SIG-M5 treated with dmso at 0.1 percent for 504 hours (cell line): ENCODE data around the gene AP1G1.

Source experiments
- DNase-seq: peaks from one replicate; lab custom pipeline; 2025; ENCODE audit not compliant: unreplicated experiment; lab: John Stamatoyannopoulos, UW

Gene AP1G1

DNA sequence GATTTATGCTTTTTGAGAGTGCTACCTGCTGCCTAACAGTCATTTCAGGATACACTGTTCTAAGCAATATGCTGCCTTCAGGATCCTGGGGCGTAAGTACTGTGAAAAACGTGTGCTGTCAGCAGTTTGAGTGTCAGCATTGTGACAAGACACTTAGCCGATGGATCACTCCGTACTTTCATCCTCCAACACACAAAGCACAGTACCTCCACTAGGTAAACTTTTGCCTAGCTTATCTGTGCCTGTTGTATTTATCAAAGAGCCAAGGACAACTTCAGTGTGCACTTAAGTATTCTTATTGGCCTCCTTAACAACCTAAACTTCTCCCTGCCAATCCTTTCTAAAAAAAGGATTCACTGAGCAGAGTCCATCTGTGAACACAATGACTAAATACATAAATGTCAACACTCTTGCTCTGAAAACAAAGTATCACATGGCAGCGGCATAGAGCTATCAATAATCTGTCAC, 50.3 kb downstream of the AP1G1 start:
- no peak for DNase-seq

DNA sequence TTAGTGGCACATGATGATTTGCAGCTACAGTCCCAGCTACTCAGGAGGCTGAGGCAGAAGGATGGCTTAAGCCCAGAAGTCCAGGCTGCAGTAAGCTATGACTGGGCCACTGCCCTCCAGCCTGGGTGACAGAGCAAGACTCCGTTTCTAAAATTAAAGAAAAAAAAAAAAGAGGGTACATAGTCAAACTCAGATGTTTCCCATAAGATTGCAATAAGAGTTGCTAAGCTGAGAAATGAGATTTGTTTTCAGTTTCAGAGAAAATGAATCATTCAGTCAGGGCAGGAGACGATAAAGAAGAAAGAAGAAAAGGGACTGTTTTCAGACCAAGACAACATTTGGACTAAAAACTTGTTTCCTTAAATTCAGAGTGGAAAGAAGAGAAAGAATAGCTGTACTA, 54.0 kb downstream of the AP1G1 start:
- DNase-seq, result no peak

DNA sequence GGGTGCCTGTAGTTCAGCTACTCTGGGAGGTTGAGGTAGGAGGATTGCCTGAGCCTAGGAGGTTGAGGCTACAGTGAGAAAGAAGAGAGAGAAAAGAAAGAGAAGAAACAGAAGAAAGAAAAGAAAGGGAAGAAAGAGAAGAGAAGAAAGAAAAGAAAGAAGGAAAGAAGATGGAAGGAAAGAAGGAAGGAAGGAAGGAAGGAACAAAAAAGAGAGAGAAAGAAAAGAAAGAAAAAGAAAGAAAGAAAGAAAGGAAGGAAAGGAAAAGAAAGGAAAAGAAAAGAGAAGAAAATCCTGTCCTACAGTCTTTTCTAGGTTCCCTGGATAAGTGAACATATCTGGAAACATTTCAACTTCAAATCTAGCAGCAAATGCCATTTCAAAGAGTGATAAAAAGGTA, 54.5 kb downstream of the AP1G1 start:
- no peak for DNase-seq

DNA sequence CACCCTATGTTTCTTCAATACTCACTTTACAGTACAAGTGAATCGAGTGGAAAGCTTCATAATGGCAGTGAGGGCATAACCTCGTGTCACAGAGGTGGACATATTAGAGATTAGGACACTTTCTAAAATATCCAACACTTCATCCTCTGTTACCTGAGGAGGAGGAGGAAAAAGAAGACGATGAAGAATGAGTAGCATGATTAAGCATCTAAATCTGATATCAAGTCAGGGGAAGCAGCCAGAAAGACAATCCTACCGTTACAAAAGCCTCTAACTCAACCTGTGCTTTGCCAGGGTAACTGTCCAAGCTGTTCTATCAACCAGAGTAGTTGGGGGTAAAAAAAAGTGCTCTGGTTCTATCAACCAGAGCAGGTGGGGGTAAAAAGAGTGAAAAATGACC, 60.4 kb downstream of the AP1G1 start:
- DNase-seq, result no peak

DNA sequence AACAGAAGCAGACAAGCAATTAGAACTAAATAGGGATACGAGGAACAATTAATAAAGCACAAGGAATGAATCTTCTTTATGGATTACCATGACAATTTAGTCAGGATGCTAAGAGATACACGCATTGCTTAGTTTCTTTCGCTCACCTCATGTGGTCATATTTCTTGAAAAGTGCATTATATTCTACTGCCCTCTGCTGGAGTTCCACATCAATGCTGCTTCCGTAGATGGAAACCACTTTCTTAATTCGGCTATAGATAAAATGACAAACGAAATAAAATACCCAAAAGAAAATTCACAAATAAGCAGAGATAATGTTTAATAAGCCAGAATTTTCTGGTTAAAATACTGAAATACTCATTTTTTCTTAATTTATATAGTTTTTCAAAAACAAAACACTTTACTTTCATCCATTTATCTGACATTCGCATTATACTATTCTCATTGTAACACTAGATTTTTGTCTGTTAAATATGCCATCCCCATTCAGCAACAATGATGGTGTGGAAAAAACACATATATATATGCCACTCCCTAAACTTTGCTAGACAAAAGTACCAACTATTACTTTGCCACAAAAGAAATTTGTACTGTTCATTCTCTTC, 62.1 kb downstream of the AP1G1 start:
- peak; percentile 42 for DNase-seq

DNA sequence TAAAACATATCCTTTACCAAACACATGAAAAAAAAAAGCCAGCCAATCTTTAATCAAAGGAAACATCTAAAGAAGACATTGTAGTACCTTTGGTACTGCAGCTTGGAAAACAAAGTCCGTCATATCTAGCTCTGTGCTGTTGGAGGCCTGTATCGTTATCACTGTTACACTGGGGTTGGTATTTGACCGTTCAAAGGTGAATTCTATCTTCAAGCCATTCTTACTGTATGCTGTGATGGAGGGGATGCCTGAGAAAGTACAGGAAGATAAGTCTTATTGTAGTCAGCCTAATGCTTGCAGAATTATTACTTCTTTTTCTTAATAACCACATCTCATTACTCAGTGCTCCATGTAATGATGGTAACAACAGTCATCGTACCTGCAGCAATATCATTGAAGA, 69.8 kb downstream of the AP1G1 start:
- no peak for DNase-seq

DNA sequence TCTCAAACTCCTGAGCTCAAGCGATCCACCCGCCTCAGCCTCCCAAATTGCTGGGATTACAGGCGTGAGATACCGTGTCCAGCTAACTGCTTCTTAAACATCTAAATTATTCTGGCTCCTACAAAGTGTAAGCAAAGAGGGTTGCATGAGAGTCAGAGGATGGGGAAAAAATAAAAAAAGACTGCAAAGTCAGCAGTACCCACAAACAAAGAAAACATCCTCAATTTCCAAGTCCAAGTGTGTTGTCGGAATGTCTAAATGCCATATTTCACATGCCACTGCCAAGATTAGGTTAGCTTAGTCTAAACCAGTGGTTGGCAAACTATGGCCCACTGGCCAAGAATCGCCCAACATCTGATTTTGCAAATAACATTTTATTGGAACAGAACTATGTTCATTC, 71.1 kb downstream of the AP1G1 start:
- no peak for DNase-seq

DNA sequence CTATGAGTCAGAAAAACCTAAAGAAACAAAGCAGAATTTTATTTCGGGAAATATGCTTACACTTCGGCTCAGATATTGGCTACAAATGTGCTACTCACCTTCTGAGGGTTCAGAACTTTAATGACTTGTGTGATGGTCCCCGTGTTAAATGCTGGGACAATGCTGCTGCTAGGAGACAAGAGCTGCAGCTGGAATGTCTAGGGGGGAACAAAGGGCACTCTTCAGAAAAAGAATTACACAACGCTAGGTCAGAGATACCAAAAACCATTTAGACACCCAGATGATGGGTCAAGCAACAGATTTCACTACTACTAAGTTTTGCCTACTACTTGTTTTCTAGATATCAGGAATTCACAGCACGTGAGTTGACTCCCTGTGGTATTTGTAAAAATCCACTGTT, 74.1 kb downstream of the AP1G1 start:
- DNase-seq, result no peak

DNA sequence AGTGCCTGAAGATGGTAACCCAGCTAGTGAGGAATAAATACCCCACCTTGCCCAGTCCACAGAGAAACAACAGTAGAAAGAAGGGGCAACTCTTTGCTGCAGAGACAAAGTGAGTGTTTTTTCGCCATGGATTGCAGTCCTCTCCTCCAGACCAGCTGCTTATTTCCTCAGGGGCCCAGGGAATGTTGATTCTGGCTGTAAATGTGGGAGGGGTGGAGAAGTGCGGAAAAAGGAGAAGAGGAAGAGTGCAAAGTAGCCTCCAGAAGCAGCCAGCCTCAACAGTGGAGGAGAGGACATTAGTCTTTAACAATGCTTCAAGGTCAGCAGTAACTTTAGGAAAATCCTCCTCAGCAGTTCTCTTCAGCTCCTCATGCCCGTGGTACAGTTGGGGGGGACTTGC, 76.0 kb downstream of the AP1G1 start:
- no peak for DNase-seq

DNA sequence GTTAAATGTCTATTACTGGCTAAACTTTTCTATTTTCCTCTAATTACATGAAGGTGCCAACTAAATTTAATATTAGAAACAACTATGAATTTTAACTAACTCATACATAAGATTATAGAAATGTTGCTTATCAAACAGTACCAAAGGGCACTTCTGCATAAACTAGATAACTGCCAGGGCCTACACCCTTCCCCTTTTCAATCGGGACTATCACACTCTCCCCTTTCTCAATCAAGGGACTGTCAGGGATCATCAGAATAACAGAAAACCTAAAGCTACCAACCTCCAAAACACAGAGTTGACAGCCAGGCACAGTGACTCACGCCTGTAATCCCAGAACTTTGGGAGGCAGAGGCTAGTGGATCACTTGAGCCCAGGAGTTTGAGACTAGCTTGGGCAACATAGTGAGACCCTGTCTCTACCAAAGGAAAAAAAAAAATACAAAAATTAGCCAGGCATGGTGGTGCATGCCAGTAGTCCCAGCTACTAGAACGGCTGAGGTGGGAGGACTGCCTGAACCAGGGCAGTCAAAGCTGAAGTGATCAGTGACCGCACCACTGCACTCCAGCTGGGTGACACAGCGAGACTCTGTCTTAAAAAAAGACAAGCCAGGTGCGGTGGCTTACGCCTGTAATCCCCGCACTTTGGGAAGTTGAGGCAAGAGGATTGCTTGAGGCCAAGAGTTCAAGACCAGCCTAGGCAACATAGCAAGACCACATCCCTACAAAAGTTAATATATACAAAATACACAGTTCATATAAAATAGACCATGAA, 80.9 kb downstream of the AP1G1 start:
- DNase-seq, result no peak

DNA sequence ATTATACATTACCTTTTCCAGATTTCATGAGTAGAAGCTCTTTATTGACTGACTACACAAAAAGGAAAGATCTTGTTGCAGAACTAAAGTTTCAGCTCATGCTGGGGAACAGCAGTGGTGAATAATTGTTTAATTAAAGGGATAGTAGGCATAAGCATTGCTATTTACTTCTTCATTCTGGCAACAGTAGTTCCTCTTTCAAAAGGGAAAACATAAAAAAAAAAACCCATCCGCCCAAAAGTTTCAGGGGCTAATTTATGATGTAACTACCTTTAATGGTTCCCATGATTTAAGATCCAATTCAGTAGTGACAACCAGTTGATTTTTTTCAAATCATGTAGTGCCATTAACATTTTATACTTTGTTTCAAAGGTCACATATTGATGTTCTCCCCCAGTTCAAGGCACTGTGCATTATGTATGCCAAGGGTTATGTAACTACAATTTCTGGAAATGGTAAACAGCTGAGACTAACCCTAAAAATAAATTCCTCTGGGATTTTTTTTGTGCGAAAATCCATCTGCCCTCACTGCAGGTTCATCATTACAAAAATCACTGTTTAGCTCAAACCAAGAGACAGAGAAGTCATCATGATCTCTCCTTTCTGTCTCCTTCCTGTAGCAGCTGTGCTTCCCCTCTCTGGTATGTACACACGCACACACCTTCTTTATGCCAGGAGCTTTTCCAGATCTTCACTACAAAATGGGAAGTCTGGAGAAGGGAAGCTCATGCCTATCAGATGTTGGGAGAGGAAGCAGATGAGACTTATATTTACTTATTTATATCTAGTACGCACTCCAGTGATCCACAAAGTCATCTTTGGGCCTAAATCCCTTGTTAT, 81.9 kb downstream of the AP1G1 start:
- DNase-seq, result peak; percentile 37

DNA sequence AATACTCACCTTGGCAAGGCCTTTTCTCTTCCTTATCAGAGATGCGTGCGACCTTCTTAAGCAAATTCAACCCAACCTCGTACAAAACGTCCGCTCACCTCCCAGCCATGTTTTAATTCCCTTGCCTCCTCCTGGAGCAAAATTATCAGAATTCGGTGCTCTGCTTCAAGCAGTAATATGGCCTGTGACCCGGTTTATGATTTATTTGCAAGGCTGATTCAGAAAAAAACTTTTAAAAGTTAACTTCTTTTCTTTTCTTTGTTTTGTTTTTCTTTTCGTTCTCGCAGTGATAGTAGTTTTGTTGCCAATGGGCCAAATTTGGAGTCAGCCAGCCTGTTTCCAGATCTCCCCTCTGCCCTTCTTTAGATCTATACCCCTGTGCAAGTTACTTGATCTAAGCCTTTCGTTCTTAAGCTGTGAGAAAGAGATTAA, 84.3 kb downstream of the AP1G1 start, which contains the start of gene PHLPP2:
Gene PHLPP2, minus strand, starts transcription at position 382 of the 432 bp plus-strand sequence. CDS start 9,906 bp downstream, outside the sequence.
- DNase-seq, result no peak

DNA sequence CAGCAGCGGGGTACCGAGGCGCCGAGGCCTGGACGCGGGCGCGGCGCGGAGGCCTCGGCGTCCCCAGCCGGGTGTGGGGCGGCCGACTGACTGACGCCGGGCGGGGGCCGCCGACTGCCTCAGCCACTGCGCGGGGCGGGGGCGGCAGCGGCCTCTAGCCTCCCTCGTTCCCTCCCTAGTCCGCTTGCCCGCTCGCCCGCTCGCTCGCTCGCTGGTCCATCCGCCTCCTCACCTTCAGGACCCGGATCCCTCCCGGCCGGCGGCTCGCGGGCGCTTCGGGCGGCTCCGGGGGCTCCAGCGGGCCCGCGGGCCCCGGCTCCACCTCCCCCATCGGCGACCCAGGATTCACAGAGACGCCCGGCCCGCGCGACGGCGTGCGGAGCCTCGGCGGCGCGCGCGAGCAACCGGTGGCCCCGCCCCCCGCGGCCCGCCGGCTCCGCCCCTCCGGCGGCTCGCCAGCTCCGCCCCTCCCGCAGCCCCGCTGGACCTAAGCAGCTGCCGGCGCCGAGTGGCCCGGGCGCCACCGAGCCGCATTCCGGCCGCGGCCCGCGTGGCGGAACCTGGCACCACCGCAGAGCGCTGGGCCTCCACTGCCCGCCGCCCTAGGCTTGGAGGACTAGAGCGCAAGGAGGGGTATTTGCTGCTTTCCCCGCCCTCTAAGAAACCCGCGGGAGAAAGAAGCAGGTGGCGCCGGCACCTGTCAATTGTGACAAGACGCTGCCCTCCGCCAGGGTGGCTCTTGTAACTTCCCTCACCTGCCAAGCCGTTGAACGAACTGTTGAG, 84.9 kb downstream of the AP1G1 start:
- DNase-seq, result peak; percentile 62

DNA sequence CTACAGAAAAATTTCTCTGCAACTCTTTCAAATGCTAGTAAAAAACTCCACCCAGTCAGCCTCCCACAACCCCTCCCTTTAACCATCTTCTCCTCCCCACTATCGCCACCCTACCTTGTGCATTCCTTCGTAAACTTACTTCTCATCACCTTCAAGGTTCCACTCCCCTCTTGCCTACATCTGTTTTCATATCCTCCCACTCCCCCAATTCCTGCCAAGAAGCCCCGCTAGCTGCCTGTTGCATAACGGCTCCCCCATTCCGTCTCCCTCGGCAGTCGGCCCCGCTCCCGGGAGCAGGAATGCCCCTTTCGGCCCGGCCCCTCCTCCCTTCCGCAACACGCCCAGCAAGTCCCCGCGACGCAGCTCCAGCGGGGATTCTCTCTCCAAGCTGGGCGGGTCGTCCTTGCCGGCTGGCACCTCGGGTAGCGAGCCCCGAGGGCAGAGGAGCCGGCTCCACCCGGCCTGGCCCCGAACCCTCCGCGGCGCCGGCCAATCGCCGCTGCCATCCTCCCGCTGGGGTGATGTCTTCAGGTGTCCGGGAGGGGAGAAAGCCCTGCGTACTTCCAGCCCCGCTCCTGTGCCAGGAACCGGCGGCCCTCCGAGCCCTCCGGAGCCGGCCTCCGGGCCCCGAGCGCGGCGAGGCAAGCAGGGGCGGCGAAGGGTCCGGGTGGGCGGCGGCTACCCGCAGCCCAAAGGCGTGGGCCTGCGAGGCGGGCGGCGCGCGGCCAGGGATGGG, 85.7 kb downstream of the AP1G1 start:
- DNase-seq, result peak; percentile 49

DNA sequence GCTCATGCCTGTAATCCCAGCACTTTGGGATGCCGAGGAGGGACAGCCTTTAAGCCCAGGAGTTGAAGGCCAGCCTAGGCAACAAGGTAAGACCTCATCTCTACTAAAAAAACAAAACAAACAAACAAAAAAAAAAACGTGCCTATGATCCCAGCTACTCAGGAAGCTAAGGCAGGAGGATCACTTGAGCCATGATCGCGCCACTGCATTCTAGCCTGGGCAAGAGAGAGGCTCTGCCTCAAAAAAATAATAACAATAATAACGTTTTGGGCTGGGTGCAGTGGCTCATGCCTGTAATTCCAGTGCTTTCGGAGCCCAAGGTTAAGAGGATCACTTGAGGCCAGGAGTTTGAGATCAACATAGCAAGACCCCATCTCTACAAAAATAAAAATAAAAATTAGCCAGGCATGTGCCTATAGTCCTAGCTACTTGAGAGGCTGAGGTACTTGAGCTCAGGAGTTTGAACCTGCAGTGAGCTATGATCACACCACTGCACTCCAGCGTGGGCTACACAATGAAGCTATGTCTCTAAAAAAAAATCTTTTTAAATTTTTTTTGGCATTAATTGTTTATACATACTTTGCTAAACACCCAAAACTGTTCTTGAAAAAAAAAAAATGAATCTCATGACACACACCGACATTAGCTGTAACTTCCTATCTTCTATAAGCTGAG, 87.4 kb downstream of the AP1G1 start:
- DNase-seq, result no peak

DNA sequence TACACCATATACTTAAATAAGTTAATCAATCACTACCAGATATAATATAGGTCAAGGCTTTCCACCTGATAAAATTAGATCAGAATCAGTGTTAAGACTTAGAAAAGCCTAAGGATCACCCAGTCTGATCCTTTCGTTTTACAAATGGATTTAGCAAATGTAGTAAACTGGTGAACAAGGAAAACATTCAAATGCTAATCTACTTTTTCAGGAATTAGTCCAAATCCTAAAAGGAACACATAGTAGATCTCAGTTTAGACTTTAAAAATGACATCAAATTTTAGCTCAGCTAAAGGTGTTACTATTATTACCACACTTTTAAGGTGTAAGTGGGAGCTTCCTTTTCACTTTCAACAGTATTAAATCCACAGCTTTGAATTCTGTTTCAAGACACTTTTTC, 96.1 kb downstream of the AP1G1 start:
- no peak for DNase-seq

DNA sequence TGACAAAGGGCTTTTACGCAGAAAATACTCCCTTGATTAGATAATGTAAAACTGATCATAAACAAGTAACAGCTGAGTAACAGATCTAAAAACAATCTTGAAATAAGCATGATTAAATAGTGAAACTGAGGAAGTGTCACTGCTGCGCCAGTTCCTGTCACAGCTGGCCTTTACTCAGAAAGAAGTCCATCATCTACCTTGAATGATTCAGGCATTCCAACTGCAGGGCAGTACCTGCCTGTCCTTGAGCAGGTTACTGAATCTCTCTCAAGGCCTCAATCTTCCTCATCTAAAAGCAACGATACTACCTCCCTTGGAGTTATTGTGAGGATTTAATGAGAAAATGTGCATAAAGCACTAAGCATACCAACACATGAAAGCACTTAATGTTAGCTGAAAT, 96.8 kb downstream of the AP1G1 start:
- no peak for DNase-seq

DNA sequence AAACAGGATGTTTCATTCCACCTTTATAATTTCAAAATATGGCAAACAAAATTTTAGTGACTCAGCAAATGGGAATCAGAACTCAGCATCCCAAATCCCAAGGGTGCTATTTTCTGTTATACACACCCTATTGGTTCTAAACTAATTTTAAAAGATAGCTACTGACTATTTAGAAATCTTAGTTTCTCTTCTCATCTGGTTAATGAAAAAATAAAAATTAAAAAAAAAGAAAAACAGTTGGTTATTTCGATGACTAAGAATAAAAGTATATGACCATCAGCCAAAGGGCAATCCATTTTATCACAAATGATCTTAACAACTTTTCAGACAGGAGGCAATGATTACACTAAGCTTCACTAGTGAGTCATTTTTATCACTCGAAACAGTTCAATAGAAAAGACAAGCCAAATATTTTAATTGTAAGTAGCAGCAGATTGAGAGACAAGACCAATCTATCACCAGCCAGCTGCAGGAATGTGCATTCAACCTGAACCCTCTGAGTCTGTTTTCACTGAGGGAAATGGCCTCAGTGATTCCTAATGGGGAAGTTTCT, 99.3 kb downstream of the AP1G1 start:
- DNase-seq, result no peak

DNA sequence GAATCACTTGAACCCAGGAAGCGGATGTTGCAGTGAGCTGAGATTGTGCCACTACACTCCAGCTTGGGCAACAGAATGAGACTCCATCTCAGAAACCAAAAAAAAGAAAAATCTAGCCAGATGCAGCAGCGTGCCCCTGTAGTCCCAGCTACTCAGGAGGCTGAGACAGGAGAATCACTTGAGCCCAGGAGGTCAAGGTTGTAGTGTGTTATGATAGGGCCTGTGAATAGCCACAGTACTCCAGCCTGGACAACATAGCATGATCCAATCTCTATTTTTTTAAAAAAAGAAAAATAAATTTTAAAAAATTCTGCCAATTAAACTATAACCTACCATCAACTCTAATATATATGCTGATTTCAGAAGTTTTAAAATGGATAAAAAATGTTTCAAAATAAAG, 99.9 kb downstream of the AP1G1 start:
- DNase-seq, result no peak
